ENCODE measurements around the gene UBL7.
"Not testable (repeated sequence)": the region's sequence is repeated elsewhere in the genome, so short reads cannot be mapped to it uniquely, and the experiment has no call there.

Gene UBL7
- 12.1 to 21.2 (median 15.5) reads per million in 4 donors for total RNA-seq

GRCh38 chr15:74460871-74461846, at the start of gene UBL7:
Gene UBL7 (minus strand): TSS chr15:74461160. CDS start chr15:74458867, 2,293 bp downstream.
- peak; percentile 89 to 97 (median 93) for DNase-seq

- no peak for DNase-seq
These were observed 45.5 kb upstream of the UBL7 start for GRCh38 chr15:74506515-74506840.

DNA sequence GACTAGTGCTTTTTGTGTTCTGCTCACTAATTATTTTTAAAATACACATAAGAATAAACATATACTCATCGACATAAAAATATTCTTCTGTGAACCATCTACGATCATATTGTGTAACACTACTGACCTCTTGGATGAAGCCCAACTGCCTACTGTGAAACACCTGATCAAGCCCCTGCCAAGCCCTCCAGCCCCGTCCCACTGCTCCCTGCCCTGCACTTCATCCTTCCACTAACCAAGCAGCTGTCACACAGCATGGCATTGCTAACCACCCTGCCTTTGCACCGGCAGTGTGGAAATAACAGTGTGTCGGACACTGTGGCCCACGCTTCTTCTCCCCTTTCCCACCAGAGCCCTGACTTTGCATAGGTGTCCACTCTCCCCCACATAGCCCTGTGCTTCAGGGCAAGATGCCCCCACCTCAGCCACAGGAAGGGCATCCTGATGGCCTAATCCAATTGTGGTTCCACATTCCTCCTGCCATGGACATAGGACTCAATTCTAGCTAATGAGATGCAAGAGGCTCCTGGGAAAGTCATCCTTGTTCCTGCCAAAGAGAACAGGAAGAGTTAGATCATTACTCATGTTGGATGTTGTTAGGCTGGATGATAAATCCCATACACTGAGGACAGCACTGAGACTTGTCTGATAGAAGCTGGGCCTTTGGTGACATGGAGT, 45.0 kb upstream of the UBL7 start:
- DNase-seq, result no peak

DNA sequence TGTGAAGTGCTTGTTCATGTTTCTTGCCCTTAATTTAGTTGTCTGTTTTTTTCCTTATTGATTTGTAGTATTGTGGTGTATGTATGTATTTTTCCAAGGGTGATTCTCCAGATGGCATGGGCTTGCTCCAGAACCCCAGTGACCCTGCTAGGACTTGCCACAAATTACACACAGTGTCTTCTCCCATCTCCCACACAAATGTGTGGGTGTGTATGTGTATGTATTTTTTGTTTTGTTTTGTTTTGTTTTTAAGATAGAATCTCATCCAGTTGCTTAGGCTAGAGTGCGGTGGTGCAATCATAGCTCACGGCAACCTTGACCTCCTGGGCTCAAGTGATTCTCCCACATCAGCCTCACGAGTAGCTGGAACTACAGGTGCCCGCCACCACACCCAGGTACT, 43.9 kb upstream of the UBL7 start:
- no peak for DNase-seq

DNA sequence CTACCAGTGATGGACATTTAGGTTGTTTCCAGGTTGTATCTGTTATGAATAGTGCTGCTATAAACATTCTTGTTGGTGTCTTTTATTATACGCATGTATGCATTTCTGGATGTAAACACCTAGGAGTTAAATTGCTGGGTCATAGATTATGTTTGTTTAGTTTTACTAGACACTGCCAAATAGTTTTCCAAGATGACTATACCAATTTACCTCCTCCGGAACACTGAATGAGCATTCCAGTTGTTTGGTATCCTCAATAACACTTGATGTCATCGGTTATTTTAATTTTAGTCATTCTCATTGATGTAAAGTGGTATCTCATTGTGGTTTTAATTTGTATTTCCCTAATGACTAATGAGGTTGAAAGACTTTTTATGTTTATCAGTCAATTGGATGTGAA, 43.5 kb upstream of the UBL7 start:
- DNase-seq, result no peak

DNA sequence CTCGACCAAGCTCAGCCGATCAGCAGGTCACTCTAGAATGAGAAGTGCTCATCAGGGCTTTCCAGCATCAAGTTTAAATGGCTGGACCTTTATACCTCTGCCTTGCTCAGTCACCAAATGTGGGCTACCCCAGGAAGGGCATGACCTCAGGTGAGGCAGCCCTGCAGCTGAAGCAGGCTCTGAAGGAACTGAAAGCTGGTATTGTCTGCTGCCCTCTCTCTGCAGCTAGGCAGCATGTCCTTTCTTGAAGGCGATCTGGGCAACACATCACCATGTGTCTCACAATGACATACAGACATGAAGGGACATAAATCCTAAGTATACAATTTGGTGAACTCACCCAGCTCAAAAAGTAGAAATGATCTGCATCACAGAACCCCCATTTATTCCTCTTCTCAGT, 41.3 kb upstream of the UBL7 start:
- no peak for DNase-seq

DNA sequence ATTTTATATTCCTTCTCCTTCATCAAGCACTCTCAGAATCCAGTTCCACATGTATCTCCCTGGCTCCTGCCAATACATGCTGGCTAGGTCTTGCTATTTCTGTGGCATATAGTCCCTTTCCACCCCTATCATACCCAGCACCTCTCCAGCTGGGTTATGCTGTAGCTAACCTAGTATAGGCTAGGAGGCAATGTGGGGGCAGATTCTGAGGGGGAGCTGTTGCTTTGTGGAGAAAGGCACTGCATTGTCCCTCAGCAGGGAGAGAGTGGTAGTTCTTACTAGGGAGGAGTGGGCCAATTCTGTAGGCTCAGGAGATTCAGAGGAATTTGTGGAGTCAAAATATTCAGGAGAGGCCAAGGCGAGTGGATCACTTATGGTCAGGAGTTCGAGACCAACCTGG, 39.4 kb upstream of the UBL7 start:
- no peak for DNase-seq

DNA sequence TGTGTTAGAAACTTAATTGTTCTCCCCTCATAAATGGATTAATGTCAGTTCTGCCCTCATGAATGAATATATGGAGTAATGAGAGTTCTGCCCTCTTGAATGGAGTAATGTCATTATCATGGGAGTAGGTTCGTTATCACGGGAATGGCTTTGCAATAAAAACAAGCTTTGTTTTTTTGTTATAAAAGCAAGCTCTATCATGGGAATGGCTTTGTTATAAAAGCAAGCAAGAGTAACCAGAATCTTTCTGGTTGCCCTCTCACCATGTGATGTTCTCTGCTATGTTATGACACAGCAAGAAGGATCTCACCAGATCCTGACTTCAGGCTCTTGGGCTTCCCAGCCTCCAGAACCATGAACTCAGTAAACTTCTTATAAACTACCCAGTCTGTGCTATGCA, 38.4 kb upstream of the UBL7 start:
- no peak for DNase-seq

GRCh38 chr15:74497584-74497983, 36.6 kb upstream of the UBL7 start:
- DNase-seq, result no peak

DNA sequence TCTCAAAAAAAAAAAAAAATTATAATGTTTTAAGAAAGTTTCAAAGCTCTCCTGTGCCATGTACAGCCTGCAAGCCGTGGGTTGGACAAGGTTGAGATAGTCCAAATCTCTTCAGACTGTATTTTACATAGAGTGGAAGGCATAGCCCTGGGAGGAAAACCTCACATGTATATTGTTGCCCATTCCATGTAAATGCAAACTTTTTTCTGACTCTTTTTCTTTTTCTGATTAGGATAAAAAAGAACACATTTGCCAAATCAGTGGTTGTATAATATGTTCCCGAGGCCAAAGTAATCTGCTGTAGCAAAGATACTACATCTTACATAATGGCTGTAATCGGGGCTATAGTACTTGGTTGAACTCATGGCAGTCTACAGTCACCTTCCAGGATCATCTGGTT, 35.7 kb upstream of the UBL7 start:
- DNase-seq, result no peak

DNA sequence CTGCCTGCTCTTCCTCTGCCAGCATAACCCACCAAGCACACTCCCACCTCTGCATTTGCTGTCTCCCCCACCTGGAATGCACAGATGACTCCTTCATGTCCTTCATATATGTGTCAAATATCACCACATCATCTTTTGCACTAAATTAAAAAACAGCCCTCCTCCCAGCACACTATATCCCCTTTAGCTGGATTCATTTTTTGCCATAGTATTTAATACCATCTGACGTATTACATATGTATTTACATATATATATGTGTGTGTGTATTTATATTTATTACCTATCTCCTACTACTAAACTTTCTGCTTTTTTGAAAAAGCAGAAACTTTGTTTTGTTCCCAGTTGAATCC, 29.4 kb upstream of the UBL7 start:
- no peak for DNase-seq

GRCh38 chr15:74489518-74490338, 28.8 kb upstream of the UBL7 start:
- peak; percentile 16 to 73 (median 46) for DNase-seq

DNA sequence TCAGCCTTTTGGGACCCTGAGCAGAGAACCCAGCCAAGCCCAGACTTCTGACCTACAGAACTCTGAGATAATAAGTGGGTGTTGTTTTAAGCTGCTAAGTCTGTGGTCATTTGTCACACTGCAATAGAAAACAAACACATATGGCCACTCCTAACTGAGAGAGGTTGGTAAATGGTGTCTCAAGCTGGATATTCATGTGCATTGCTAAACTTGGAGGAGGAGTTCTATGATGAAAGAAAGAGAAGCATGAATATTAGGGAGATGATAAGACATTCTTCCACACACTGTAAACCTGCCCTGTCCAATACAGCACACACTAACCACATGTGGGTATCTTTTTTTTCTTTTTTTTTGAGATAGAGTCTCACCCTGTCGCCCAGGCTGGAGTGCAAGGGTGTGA, 27.8 kb upstream of the UBL7 start:
- DNase-seq, result no peak

- DNase-seq, result no peak
These were observed 21.7 kb upstream of the UBL7 start for GRCh38 chr15:74482661-74483060.

DNA sequence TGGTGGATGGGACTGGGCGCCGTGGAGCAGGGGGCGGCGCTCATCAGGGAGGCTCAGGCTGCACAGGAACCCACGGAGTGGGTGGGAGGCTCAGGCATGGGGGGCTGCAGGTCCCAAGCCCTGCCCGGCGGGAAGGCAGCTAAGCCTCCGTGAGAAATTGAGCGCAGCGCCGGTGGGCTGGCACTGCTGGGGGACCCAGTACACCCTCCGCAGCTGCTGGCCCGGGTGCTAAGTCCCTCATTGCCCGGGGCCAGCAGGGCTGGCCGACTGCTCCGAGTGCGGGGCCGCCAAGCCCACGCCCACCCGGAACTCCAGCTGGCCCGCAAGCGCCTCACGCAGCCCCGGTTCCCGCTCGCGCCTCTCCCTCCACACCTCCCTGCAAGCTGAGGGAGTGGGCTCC, 19.4 kb upstream of the UBL7 start:
- DNase-seq, result not testable (repeated sequence)

GRCh38 chr15:74471621-74472020, 10.7 kb upstream of the UBL7 start:
- not testable (repeated sequence) for DNase-seq

DNA sequence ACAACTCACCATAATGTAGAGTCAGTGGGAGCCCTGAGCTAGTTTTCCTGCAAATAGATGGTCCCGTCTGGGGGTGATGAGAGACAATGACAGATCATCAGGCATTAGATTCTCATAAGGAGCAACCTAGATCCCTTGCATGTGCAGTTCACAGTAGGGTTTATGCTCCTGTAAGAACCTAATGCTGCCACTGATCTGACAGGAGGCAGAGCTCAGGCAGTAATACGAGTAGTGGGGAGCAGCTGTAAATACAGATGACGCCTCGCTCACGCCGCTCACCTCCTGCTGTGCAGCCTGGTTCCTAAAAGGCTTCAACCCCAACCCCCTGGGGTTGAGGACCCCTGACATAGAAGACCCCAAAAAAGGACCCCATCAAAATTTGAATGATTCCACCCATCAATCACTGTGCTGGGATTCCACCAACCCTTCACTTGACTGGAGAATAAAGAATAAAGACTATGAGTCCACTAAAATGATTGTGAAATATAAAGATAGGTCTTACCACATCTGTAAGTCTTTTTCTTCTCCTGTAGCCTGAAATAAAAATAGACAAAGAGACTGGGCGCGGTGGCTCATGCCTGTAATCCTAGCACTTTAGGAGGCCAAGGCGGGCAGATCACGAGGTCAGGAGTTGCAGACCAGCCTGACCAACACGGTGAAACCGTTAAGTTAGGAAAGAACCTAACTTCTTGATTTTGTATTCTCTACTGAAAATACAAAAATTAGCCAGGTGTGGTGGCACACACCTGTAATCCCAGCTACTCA, 9.9 kb upstream of the UBL7 start:
- DNase-seq, result no peak

DNA sequence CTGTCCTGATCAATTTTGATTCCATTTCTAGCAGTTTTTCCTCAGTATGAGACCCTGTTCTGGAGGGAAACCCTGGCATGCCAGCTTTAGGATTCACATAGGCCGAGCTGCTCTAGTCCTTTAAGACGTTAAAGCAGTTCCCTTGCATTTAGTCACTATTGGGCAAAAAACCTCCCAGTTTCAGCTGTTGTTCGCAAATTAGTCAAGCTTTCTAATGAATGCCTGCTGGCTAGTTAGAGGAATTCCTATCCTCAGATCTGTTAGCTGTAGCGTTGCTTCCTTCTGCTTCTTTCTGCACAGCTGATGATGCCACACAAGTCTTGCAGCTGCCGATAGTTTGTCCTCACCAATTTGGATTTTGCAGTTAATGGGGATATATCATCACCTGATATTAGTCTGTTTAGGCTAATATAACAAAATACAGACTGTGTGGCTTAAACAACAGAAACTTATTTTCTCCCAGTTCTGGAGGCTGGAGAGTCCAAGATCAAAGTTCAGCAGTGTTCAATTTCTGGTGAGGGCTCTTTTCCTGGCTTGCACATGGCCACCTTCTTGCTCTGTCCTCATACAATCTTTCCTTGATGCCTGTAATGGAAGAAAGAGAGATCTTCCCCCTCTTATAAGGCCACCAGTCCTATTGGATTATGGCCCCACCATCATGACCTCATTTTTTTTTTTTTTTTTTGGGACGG, 7.5 kb upstream of the UBL7 start:
- DNase-seq, result no peak

- no peak for DNase-seq
These were observed 5.6 kb upstream of the UBL7 start for GRCh38 chr15:74466570-74466969.

DNA sequence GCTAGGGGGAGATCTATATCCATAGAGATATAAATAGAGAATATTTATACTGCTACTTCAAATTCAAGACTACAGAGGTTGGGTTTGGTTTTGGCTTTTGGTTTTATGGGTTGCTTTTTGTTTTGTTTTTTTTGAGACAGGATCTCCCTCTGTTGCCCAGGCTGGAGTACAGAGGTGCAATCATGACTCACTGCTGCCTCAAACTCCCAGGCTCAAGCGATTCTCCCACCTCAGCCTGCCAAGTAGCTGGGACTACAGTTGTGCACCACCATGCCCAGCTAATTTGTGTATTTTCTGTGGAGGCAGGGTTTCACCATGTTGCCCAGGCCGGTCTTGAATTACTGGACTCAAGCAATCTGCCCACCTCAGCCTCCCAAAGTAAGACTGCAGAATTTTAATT, 3.9 kb upstream of the UBL7 start:
- DNase-seq, result no peak

DNA sequence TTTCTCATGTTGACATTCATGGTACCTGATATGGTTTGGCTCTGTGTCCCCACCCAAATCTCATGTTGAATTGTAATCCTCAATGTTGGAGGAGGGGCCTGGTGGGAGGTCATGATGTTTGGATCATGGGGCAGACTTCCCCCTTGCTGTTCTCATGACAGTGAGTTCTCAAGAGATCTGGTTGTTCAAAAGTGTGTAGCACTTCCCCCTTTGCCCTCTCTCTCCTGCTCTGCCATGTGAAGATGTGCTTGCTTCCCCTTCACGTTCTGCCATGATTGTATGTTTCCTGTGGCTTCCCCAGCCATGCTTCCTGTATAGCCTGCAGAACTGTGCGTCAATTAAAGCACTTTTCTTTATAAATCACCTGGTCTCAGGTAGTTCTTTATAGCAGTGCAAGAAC, 3.3 kb upstream of the UBL7 start:
- no peak for DNase-seq

GRCh38 chr15:74463634-74464033, 2.7 kb upstream of the UBL7 start:
- no peak for DNase-seq
